ENCODE measurements around the gene KYNU.

Gene KYNU

DNA sequence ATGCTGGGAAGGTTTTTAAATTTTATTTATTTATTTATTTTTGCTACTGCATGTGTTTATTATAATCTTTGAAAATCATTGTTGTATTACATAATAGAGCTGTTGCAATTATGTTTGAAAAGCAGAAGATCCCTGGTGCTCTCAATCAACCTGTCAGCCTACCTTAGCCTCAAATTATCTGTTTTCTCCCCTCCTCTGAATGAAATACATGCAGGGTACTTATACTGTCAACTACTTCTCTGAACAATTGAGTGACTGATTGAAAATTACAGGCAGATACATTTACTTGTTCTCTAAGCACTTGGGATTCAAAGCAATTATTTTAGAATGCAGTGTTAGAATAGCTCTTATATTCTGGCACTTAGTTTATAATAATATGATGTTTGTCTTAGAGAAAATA is 8.1 kb downstream of the KYNU start:
- TF ChIP-seq EZH2 (IDR thresholded peaks at IDR 0.05; ENCODE audit: borderline replicate concordance, low read depth, low read length, severe bottlenecking), result no peak
- TF ChIP-seq, protein P1, sequence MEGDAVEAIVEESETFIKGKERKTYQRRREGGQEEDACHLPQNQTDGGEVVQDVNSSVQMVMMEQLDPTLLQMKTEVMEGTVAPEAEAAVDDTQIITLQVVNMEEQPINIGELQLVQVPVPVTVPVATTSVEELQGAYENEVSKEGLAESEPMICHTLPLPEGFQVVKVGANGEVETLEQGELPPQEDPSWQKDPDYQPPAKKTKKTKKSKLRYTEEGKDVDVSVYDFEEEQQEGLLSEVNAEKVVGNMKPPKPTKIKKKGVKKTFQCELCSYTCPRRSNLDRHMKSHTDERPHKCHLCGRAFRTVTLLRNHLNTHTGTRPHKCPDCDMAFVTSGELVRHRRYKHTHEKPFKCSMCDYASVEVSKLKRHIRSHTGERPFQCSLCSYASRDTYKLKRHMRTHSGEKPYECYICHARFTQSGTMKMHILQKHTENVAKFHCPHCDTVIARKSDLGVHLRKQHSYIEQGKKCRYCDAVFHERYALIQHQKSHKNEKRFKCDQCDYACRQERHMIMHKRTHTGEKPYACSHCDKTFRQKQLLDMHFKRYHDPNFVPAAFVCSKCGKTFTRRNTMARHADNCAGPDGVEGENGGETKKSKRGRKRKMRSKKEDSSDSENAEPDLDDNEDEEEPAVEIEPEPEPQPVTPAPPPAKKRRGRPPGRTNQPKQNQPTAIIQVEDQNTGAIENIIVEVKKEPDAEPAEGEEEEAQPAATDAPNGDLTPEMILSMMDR (IDR thresholded peaks at IDR 0.05; ENCODE audit: borderline replicate concordance, extremely low read depth, low read length, poor library complexity, severe bottlenecking), result no peak

DNA sequence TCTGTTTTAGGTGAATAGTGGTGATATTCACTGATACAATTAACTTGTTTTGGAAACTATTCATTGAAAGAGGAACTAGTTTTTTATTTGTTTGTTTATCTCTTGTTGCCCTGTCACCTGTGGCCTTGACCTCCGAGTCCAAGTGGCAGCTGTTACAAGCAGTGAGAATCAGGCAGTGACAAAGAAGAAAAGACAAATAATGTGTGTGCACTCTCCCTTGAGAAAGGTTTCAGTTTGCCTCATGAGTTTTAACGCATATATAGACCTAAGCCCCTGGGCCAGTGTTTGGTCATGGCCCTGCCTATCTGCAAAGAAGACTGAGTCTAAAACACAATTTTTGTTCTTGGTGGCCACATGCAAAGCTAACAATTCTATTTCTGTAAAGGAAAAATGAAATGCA is 15.3 kb downstream of the KYNU start:
- H3K27ac ChIP-seq (ENCODE audit: low read length), result no peak overlapping the region
- DNase-seq, result no peak

More for the DNA sequence above, 8.1 kb downstream of the KYNU start:
- Histone ChIP-seq H3K27ac (ENCODE audit: low read length) (no peak overlapping the region), H3K4me1 (ENCODE audit: insufficient read depth, low read length) (no peaks in the 10 kb centered on the region), H3K36me3 (ENCODE audit: insufficient read depth, low read length) (no peaks in the 10 kb centered on the region), H3K27me3 (ENCODE audit: insufficient read depth, low read length, poor library complexity) (no peaks in the 10 kb centered on the region), H2AFZ (ENCODE audit: low read depth, low read length) (no peak overlapping the region), H3K9me3 (ENCODE audit: insufficient read depth, low read length, severe bottlenecking) (no peaks in the 10 kb centered on the region), H3K9ac (ENCODE audit: low read depth, low read length) (no peak overlapping the region), H3K4me2 (ENCODE audit: insufficient read depth, low read length) (no peak overlapping the region), H4K20me1 (ENCODE audit: insufficient read depth, low read length) (no peaks in the 10 kb centered on the region), H3K79me2 (ENCODE audit: insufficient read depth, low read length) (no peaks in the 10 kb centered on the region), H3K4me3 (ENCODE audit: low read depth in 1 of 2, low read length in 2 of 2) (no peak overlapping the region)
- ATAC-seq (ENCODE audit: insufficient read depth, low read depth), result no peak
- DNase-seq, result no peak

DNA sequence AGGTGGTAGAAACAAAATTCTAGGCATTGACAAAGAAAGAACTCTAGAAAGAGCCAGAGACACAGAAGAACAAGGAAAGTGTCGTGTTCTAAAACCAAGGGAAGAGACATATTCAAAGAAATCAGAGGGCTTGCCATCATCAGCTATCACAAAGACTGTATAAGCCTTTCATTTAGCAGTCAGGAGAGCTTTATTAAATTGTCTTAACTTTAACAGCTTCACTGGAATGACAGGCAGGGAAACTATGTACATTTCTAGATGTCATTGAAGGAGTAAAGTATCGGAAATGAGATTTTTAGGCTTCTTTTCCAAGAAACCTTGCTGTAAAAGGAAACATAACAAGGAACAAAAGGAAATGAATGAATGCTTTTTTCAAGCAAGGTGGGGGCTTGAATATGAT is 15.8 kb downstream of the KYNU start:
- ATAC-seq (ENCODE audit: insufficient read depth, low read depth), result no peak
- H3K9me3 ChIP-seq (ENCODE audit: insufficient read depth, low read length, severe bottlenecking), result no peaks in the 10 kb centered on the region
- no peaks in the 10 kb centered on the region for H3K4me1 ChIP-seq (ENCODE audit: insufficient read depth, low read length)

More for the DNA sequence above, 15.3 kb downstream of the KYNU start:
- Histone ChIP-seq H3K36me3 (ENCODE audit: insufficient read depth, low read length) (no peaks in the 10 kb centered on the region), H3K4me2 (ENCODE audit: insufficient read depth, low read length) (no peak overlapping the region), H3K9ac (ENCODE audit: low read depth, low read length) (no peak overlapping the region), H3K9me3 (ENCODE audit: insufficient read depth, low read length, severe bottlenecking) (no peaks in the 10 kb centered on the region), H3K4me1 (ENCODE audit: insufficient read depth, low read length) (no peaks in the 10 kb centered on the region), H3K79me2 (ENCODE audit: insufficient read depth, low read length) (no peaks in the 10 kb centered on the region), H2AFZ (ENCODE audit: low read depth, low read length) (no peak overlapping the region), H4K20me1 (ENCODE audit: insufficient read depth, low read length) (no peaks in the 10 kb centered on the region), H3K4me3 (ENCODE audit: low read depth in 1 of 2, low read length in 2 of 2) (no peak overlapping the region), H3K27me3 (ENCODE audit: insufficient read depth, low read length, poor library complexity) (peaks cover 7% of the 10 kb centered on the region)
- no peak for TF ChIP-seq EZH2 (IDR thresholded peaks at IDR 0.05; ENCODE audit: borderline replicate concordance, low read depth, low read length, severe bottlenecking)
- TF ChIP-seq, protein P1 (IDR thresholded peaks at IDR 0.05; ENCODE audit: borderline replicate concordance, extremely low read depth, low read length, poor library complexity, severe bottlenecking), result no peak
- ATAC-seq (ENCODE audit: insufficient read depth, low read depth), result no peak

More for the DNA sequence above, 15.8 kb downstream of the KYNU start:
- Histone ChIP-seq H3K79me2 (ENCODE audit: insufficient read depth, low read length) (no peaks in the 10 kb centered on the region), H3K27ac (ENCODE audit: low read length) (no peak overlapping the region), H3K36me3 (ENCODE audit: insufficient read depth, low read length) (no peaks in the 10 kb centered on the region), H3K27me3 (ENCODE audit: insufficient read depth, low read length, poor library complexity) (peaks cover 7% of the 10 kb centered on the region), H3K9ac (ENCODE audit: low read depth, low read length) (no peak overlapping the region), H4K20me1 (ENCODE audit: insufficient read depth, low read length) (no peaks in the 10 kb centered on the region), H3K4me2 (ENCODE audit: insufficient read depth, low read length) (no peak overlapping the region), H3K4me3 (ENCODE audit: low read depth in 1 of 2, low read length in 2 of 2) (no peak overlapping the region), H2AFZ (ENCODE audit: low read depth, low read length) (no peak overlapping the region)
- no peak for DNase-seq
- TF ChIP-seq, protein P1 (IDR thresholded peaks at IDR 0.05; ENCODE audit: borderline replicate concordance, extremely low read depth, low read length, poor library complexity, severe bottlenecking), result no peak
- no peak for TF ChIP-seq EZH2 (IDR thresholded peaks at IDR 0.05; ENCODE audit: borderline replicate concordance, low read depth, low read length, severe bottlenecking)

Data from DND-41 (cell line).